Sigmoid colon (tissue), 4 donors: ENCODE measurements around the gene UTP3.

ENCODE experiments used
- CTCF ChIP-seq, 4 experiments: fragments of 450-650 bp in 3 of 4; fragments of 200-600 bp in 1 of 4; IDR thresholded peaks; one replicate each; pipeline ENCODE4 v1.5.1; 2016 to 2019; ENCODE audit warnings: antibody characterized with exemption in 4 of 4, mild to moderate bottlenecking in 3 of 4, moderate library complexity in 2 of 4
- EP300 ChIP-seq, 4 donors: sonication (generic); formaldehyde crosslinking; IDR thresholded peaks; one replicate each; pipeline ENCODE4 v1.6.1; 2017; ENCODE audit warnings: antibody characterized with exemption in 4 of 4
- POLR2A ChIP-seq, 2 donors: fragments of 450-650 bp; IDR thresholded peaks; one replicate each; pipeline ENCODE4 v1.6.1; 2016; ENCODE audit warnings: antibody characterized with exemption in 2 of 2, mild to moderate bottlenecking in 2 of 2, moderate library complexity in 2 of 2
- POLR2AphosphoS5 ChIP-seq, 4 donors: sonication (generic); formaldehyde crosslinking; IDR thresholded peaks; one replicate each; pipeline ENCODE4 v1.6.1; 2017; ENCODE audit warnings: antibody characterized with exemption in 4 of 4

- TF ChIP-seq CTCF (IDR thresholded peaks at IDR 0.05), result no peak
- no peak for TF ChIP-seq EP300 (IDR thresholded peaks at IDR 0.05)
- TF ChIP-seq POLR2AphosphoS5 (IDR thresholded peaks at IDR 0.05), result no peak
- no peak for TF ChIP-seq POLR2A (IDR thresholded peaks at IDR 0.05)
These were observed 46.6 kb downstream of the UTP3 start for GRCh38 chr4:70734971-70735370.
